CD14-positive monocyte (primary cell): ENCODE data around the gene KDM4C. TPM values are rescaled to one million over a fixed set of nuclear protein-coding genes. Genes with fewer than 3 reads are reported as not detected.
A peak's percentile ranks its signal among the peaks of the same experiment; 100 is the strongest.

ENCODE experiments used
- DNase-seq, 3 donors: peaks; one replicate each; pipeline ENCODE4 v3.0.0-alpha.2; 2011 to 2022
- H2AFZ ChIP-seq: 2 replicates; pipeline ENCODE4 v1.6.0; 2012; ENCODE audit warnings: mild to moderate bottlenecking, low read depth, low read length, inconsistent platforms; ENCODE audit not compliant: insufficient read depth, poor library complexity, severe bottlenecking
- H3K27ac ChIP-seq, 2 donors: 1 replicate in 1 of 2; 2 replicates in 1 of 2; pipeline ENCODE4 v1.5.1; 2012 to 2013; ENCODE audit warnings: low read length in 2 of 2, control low read depth in 1 of 2, inconsistent platforms in 1 of 2, low read depth in 1 of 2, mild to moderate bottlenecking in 1 of 2
- H3K27me3 ChIP-seq, 2 donors: one replicate each; pipeline versions ENCODE4 v1.6.0 to v1.6.1; 2011 to 2013; ENCODE audit warnings: low read length in 2 of 2; ENCODE audit not compliant: control insufficient read depth in 2 of 2, insufficient read depth in 2 of 2
- H3K36me3 ChIP-seq, 2 donors: replicated peaks in 1 of 2; 1 replicate in 1 of 2; 2 replicates in 1 of 2; pipeline versions ENCODE4 v1.5.1 to v1.6.1; 2012 to 2013; ENCODE audit warnings: low read length in 2 of 2, control low read depth in 1 of 2, inconsistent platforms in 1 of 2, mild to moderate bottlenecking in 1 of 2; ENCODE audit not compliant: insufficient read depth in 2 of 2, control insufficient read depth in 1 of 2
- H3K4me1 ChIP-seq, 2 donors: 1 replicate in 1 of 2; 2 replicates in 1 of 2; pipeline versions ENCODE4 v1.5.1 to v1.6.1; 2012 to 2013; ENCODE audit warnings: low read length in 2 of 2, control low read depth in 1 of 2, inconsistent platforms in 1 of 2, mild to moderate bottlenecking in 1 of 2, moderate library complexity in 1 of 2; ENCODE audit not compliant: insufficient read depth in 2 of 2, control insufficient read depth in 1 of 2
- H3K4me2 ChIP-seq: replicated peaks from 2 replicates; pipeline ENCODE3; 2012; ENCODE audit warnings: low read length, moderate library complexity, mild to moderate bottlenecking; ENCODE audit not compliant: poor library complexity, severe bottlenecking; ENCODE audit errors: extremely low read depth
- H3K4me3 ChIP-seq, 3 experiments: fragments of 200-600 bp in 1 of 3; sonication (generic) in 1 of 3; replicated peaks in 1 of 3; 1 replicate in 2 of 3; 2 replicates in 1 of 3; pipeline ENCODE4 v1.5.1; 2011 to 2013; ENCODE audit warnings: low read length in 3 of 3, mild to moderate bottlenecking in 3 of 3, control low read depth in 2 of 3, low read depth in 2 of 3, inconsistent platforms in 1 of 3, moderate library complexity in 1 of 3
- H3K79me2 ChIP-seq: 2 replicates; pipeline ENCODE4 v1.6.0; 2012; ENCODE audit warnings: mild to moderate bottlenecking, control low read depth, inconsistent platforms, low read length, moderate library complexity; ENCODE audit not compliant: insufficient read depth
- H3K9ac ChIP-seq: 2 replicates; pipeline ENCODE4 v1.6.0; 2017; ENCODE audit warnings: low read length, mild to moderate bottlenecking; ENCODE audit not compliant: insufficient read depth, poor library complexity, severe bottlenecking
- H3K9me3 ChIP-seq, 2 donors: replicated peaks in 1 of 2; 1 replicate in 1 of 2; 2 replicates in 1 of 2; pipeline versions ENCODE4 v1.5.1 to v1.6.1; 2012 to 2013; ENCODE audit warnings: low read length in 2 of 2, control low read depth in 1 of 2; ENCODE audit not compliant: control insufficient read depth in 1 of 2, insufficient read depth in 1 of 2
- H4K20me1 ChIP-seq: 2 replicates; pipeline ENCODE4 v1.6.0; 2012; ENCODE audit warnings: mild to moderate bottlenecking, low read length, control low read depth, moderate library complexity; ENCODE audit not compliant: insufficient read depth
- H3K27ac Mint-ChIP-seq, 7 donors: one replicate each; pipeline ENCODE4 v1.8.0; 2020; ENCODE audit warnings: mild to moderate bottlenecking in 7 of 7, mixed read lengths in 7 of 7, moderate library complexity in 6 of 7, inconsistent platforms in 2 of 7
- H3K27me3 Mint-ChIP-seq, 3 donors: one replicate each; pipeline ENCODE4 v1.8.0; 2021 to 2022; ENCODE audit warnings: low read depth in 3 of 3, mild to moderate bottlenecking in 3 of 3, mixed read lengths in 3 of 3, moderate library complexity in 3 of 3, inconsistent platforms in 1 of 3
- H3K36me3 Mint-ChIP-seq, 2 donors: one replicate each; pipeline ENCODE4 v1.8.0; 2020; ENCODE audit warnings: mixed read lengths in 2 of 2, inconsistent platforms in 1 of 2, mild to moderate bottlenecking in 1 of 2
- H3K4me1 Mint-ChIP-seq: one replicate; pipeline ENCODE4 v1.8.0; 2020; ENCODE audit warnings: mild to moderate bottlenecking, mixed read lengths
- H3K4me3 Mint-ChIP-seq, 2 donors: one replicate each; pipeline ENCODE4 v1.8.0; 2020; ENCODE audit warnings: mild to moderate bottlenecking in 2 of 2, mixed read lengths in 2 of 2, moderate library complexity in 1 of 2
- H3K9me3 Mint-ChIP-seq, 7 donors: one replicate each; pipeline ENCODE4 v1.8.0; 2020 to 2022; ENCODE audit warnings: mixed read lengths in 7 of 7, mild to moderate bottlenecking in 6 of 7, moderate library complexity in 6 of 7, inconsistent platforms in 2 of 7
- CTCF ChIP-seq: fragments of 200-600 bp; IDR thresholded peaks from one replicate; pipeline ENCODE4 v1.8.0; 2022; ENCODE audit warnings: antibody characterized with exemption, mild to moderate bottlenecking
- WGBS: methylation state at CpG from one replicate; pipeline ENCODE4 v1.1.5; 2013; ENCODE audit warnings: missing lambda C conversion rate; ENCODE audit not compliant: insufficient coverage; 5-methylcytosine and 5-hydroxymethylcytosine counted together
- intact Hi-C, 2 donors: fragments of 100-400 bp; cut with micrococcal nuclease; formaldehyde crosslinking; loops; one replicate each; pipeline versions ENCODE4 v1.15.0 to v1.15.1; 2023
- polyA plus RNA-seq, 3 donors: library from polyadenylated mRNA; depleted of rRNA in 1 of 3; unstranded in 2 of 3; stranded (reverse) in 1 of 3; fragments of 300-500 nt in 2 of 3; fragments of >200 nt in 1 of 3; fragmentation: Illumina TruSeq in 2 of 3; gene quantifications; 1 replicate in 2 of 3; 2 replicates in 1 of 3; pipeline ENCODE4 v1.2.3, GENCODE V29; 2012 to 2021
- small RNA-seq: library from RNA; depleted of rRNA; stranded (forward); fragments of <200 nt; gene quantifications from one replicate; pipeline ENCODE3, GENCODE V24; 2012; ENCODE audit warnings: low read depth; ENCODE audit not compliant: insufficient read length

Gene KDM4C
- polyA plus RNA-seq, 3 donors = 15.2 to 36.2 (median 17.1) TPM

- Mint-ChIP-seq H3K4me3 (peak overlapping the region in 1 of 2 donors; percentile 32), H3K27me3 (peaks cover 10 to 36% (median 27%) of the 10 kb centered on the region in 3 donors), H3K9me3 (peaks cover 0 to 19% (median 6%) of the 10 kb centered on the region in 7 donors), H3K27ac (peak overlapping the region in 1 of 7 donors; percentile 57), H3K4me1 (no peaks in the 10 kb centered on the region), H3K36me3 (no peaks in the 10 kb centered on the region)
- Histone ChIP-seq H4K20me1 (no peaks in the 10 kb centered on the region), H3K27ac (no peak overlapping the region), H3K4me1 (no peaks in the 10 kb centered on the region), H3K27me3 (peaks cover 15 to 23% of the 10 kb centered on the region in 2 donors), H2AFZ (no peak overlapping the region), H3K9me3 (no peaks in the 10 kb centered on the region), H3K9ac (no peak overlapping the region), H3K4me3 (no peak overlapping the region), H3K79me2 (no peaks in the 10 kb centered on the region), H3K4me2 (no peak overlapping the region), H3K36me3 (no peaks in the 10 kb centered on the region)
- no peak for TF ChIP-seq CTCF
- 60% methylated on average over 1 of the region's 6 CpGs for WGBS
- intact Hi-C loops = no loop called here
- no peak for DNase-seq
Observed at GRCh38 chr9:7223981-7224380, 466.2 kb downstream of the KDM4C start.

Small RNAs within 50 kb of the gene (small RNA-seq; reads per million reads assigned to genes)
- gene SNRPEP2 = not detected

Other genes with a start within 250 kb of the KDM4C start
- gene GLDC, start 112.2 kb upstream of the KDM4C start, polyA plus RNA-seq = not detected